Activated CD8-positive, alpha-beta memory T cell treated with anti-CD3 and anti-CD28 coated beads, Interleukin-2, amount 50 U/mL, for 24 hours (primary cell): ENCODE data around the gene NUDT8.
"Not testable (repeated sequence)": the region's sequence is repeated elsewhere in the genome, so short reads cannot be mapped to it uniquely, and the experiment has no call there.

Source experiments
- DNase-seq: peaks from one replicate; pipeline ENCODE4 v3.0.0-alpha.2; 2020; ENCODE audit errors: extremely low read depth

Gene NUDT8

DNA sequence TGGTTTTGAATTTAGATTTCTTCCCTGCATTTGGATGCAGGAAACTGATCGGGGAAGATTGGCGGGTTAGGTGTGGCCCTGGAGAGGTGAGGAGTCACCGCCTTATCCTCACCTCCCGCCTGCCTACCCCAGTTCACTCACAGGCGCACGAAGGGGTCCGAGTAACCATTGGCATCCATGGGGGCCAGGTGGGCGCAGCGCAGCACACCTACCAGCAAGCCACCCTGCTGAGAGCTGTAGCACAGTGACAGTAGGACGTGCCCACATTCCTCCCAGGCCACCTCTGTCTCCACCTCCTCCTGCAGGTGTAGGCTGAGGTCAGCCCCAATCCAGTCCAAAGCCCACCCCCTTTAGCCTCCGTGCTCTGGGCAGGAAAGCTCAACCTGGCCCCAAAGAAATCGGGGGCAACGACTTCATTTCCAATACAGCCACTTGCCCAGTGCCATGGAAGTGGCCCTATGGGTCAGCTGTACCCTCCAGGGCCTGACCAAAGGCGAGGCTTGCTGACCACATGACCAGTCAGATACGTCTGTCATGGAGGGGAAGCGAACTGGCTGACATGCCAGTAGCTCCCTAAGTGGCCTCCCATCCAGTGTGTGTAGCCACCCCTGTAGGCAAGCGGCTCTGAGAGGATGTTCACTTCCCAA, 16.3 kb downstream of the NUDT8 start:
- DNase-seq: no peak

DNA sequence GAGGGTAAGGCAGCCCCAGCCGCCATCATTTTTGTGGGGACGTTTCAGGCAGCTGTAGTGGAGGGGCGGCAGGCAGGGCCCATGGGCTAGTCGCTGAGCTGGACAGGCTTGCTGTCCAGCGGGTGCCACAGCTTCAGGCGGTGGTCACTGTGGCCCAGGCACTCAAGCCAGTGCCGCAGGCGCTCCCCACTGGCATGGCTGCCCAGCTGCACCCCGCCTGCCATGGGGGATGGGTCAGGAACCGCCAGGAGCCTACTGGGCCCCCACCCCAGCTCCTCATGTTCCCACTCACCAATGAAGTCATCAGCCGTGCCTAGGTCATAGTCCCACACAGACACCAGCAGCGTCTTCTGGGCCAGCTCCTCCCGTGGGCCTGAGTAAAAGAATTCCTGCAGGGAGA, 17.0 kb downstream of the NUDT8 start:
- DNase-seq: no peak

DNA sequence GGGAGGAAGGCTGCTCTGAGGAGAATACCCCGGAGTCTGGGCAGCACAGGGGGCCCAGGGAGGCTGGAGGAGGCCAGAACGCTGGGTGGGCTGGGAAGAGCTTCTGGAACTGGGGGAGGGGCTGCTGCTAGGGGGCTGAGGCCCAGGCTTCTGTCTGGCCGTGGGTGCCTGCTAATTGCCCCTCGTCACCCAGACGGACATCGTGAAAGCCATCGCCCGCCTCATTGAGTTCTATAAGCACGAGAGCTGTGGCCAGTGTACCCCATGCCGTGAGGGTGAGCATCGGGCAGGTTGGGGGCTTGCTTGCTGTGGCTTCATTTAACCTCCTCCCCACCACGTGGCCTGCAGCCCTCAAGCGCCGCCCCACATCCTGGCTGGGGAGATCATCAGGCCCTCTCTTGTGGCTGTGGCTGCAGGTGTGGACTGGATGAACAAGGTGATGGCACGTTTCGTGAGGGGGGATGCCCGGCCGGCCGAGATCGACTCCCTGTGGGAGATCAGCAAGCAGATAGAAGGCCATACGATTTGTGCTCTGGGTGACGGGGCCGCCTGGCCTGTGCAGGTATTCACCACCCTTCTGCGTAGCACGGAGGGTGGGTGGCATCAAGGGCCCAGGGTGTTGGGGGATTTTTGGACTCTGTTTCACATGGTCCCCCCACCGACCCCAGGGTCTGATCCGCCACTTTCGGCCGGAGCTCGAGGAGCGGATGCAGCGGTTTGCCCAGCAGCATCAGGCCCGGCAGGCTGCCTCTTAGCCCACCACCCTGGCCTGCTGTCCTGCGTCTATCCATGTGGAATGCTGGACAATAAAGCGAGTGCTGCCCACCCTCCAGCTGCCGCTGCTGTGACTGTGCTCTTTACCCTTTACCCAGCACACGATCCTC, 17.8 kb downstream of the NUDT8 start:
- no peak for DNase-seq

DNA sequence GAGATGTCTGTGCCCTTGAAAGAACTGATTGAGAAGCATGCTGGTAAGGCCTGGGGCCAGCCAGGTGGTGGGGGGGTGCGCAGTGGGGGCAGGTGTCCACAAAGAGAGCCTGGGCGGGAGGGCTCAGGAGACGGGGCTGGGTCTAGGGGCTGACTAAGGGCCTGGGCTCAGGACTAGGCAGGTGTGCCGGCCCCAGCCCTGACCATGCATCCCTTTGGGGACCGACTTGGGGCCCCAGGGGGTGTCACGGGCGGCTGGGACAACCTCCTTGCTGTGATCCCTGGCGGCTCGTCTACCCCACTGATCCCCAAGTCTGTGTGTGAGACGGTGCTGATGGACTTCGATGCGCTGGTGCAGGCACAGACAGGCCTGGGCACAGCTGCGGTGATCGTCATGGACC, 18.6 kb downstream of the NUDT8 start:
- no peak for DNase-seq

DNA sequence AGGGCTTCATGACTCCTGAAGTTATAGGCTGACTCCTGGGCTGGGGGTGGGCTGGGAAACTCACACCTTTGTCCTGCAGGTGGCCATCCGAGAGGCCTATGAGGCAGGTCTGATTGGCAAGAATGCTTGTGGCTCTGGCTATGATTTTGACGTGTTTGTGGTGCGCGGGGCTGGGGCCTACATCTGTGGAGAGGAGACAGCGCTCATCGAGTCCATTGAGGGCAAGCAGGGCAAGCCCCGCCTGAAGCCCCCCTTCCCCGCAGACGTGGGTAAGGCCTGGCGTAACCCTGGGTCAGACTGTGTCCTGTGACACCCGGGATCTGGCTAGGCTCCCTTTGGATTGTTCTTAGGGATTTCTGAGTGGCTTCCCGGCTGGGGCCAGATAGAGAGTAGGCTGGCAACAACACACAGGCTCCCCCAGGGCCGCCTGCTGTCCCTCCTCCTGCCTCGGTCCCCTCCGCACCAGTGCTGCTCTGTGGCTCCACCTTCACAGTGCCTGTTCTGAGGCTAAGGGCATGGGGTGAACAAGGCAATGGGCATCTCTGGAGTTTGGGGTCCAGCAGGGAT, 19.4 kb downstream of the NUDT8 start:
- DNase-seq: no peak

DNA sequence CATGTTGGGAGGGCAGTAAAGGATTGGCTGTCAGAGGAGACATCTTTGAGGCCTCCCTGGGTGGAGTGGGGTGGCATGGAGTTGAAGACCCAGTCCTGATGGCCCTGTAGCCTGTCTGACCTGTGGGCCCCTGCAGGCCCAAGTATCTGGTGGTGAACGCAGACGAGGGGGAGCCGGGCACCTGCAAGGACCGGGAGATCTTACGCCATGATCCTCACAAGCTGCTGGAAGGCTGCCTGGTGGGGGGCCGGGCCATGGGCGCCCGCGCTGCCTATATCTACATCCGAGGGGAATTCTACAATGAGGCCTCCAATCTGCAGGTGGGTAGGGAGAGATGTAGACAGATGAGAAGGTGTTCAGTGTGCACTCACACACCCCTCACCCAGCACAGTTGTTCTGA, 20.4 kb downstream of the NUDT8 start:
- no peak for DNase-seq

DNA sequence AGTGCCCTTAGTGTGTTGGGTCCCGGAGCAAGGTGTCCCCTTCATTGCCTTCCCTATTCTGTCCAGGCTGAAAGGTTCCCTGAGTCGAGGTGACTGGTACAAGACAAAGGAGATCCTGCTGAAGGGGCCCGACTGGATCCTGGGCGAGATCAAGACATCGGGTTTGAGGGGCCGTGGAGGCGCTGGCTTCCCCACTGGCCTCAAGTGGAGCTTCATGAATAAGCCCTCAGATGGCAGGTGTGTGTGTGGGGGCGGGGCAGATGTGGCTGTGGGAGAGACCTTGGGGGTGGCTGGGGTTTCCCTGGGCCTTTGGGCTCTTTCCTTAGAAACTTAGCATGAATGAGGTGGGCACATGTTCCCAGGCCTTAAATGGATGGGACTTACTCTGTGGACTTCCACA, 21.3 kb downstream of the NUDT8 start:
- no peak for DNase-seq

DNA sequence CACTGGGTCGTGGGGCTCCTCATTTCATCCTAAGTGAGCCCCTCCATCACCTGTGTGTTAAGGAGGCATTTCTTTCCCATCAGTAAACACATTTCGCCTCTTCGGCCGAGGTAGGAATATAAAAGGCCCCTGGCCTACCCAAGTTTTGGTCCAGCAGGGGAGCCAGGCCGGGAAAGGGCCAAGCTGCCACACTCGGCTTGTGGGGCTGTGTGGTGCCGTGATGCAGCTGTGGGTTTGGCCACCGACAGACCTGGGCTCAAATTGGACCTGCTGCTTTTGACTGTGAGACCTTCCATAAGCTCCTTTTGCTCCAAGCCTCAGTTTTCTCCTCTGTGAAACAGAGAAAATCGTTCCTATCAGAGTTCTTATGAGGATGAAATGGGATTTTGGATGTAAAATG, 22.2 kb downstream of the NUDT8 start:
- no peak for DNase-seq

DNA sequence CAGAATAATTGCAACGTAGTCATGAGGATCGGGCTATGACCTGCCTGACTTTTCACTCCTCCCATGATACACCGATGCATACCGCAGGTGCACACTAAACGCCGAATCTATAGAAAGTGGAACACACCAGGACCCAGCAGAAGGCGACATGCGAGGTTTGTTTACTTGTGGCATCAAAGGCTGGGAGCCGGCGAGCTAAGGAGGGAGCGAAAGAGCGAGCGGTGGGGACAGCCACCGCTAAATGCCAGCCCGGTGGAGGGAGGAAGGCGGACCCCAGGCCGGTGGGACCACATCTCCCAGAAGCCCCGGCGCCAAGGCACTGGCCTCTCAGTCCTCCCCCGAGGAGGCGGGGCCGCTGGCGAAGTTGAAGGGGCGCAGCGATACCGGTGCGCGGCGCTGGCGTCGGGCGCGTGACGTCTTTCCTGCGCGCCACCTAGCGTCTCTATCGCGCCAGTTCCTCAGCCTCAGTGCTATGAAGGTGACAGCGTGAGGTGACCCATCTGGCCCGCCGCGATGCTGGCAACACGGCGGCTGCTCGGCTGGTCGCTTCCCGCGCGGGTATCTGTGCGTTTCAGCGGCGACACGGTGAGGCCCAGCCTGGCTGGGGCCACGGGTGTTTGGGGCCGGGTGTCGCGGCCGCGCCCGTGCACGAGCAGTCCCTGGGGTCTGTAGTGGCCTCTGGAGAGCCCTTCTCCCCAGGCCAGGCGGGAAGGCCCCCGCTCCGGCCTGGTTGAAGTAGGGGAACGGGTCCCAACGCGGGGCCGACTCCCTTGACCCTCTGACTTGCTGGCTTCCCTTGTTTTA, 23.0 kb downstream of the NUDT8 start, which contains the start of gene NDUFV1:
Gene NDUFV1 (plus strand): TSS at position 445 of the 804 bp plus-strand sequence. CDS start 69 bp downstream, at position 514.
- peak; percentile 89 for DNase-seq

DNA sequence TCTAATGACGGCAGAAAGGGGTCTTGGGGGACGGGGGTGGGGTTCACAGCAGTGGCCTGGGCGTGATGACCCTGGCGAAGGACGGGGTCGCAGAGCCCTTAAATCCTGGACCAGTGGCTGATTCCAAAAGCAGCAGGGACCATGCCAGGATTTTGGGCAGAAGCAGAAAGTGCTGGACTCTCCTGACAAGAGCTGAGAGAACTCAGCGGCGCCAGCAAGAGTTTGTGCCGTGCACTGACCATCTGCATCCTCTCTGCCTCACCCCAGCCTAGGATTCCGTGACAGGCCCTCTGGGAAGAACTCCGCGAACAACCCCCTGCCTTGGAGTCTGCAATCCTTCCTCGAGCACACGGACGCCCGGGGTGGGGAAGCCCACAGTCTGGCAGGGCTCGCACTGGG, 23.6 kb downstream of the NUDT8 start:
- DNase-seq: no peak

DNA sequence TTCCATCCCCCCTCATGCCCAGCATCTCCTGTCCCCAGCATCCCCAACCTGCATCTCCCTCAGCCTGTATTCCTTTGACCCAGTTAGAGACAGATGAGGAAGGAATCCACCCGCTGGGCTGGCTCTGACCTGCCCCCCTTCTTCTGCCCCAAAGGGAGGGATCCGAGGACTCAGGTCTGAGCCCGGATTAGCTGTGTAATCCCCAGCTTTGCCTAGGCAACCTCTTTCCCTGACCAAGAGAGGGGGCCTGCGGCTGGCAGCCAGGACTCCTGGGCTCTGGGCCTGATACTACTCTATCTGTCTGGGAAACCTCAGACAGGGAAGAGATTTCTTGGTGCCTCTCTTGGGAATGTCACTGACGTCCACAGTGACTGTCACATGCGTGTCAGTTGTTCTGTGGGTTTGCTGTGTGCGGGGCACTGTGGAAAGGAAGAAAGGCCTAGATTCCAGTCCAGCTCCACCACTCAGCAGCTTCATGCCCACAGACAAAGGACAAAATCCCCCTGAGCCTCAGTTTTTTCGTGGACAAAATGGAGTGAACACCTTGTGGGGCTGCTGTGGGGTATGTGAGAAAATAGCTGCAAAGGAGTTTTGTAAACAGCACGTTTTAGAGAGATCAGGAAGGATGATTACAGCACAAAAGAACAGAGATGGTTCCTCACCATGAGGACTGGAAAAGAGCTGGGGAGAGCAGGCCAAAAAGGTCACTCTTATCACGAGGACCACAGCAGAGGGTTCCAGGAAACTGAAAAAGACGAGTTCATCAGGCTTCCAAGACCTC, 24.3 kb downstream of the NUDT8 start:
- DNase-seq: no peak

DNA sequence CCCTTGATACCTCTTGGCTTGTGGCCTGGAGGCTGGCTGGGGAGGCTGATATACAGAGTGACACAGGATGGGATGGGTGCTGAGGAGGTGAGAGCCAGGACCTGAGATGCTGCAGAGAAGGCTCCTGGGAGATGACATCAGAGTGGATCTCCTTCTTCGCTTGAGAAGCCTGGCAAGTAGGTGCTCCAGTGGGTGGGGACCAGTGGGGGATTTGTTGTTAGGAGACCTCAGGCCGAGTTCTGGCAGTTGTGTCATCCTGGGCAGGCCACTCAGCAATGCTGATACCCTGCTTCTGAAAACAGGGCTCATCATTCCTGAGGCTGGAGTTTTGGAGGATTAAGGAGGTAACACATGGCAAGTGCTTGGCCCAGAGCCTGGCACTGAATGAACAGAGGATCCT, 24.9 kb downstream of the NUDT8 start:
- no peak for DNase-seq

DNA sequence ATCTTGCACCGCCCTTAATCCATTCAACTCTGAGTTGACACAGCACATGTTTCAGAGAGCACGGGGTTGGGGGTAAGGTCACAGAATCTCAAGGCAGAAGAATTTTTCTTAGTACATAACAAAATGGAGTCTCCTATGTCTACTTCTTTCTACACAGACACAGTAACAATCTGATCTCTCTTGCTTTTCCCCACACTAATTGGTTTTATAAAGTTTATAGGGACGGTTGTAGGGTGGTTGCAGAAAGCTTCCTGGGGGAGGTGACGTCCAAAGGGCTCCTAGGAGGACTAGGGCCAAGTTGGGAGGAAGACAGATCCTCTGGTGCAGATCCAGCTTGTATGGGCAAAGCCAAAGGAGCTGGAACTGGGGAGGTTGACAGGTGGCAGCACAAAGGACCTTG, 25.6 kb downstream of the NUDT8 start:
- not testable (repeated sequence) for DNase-seq

DNA sequence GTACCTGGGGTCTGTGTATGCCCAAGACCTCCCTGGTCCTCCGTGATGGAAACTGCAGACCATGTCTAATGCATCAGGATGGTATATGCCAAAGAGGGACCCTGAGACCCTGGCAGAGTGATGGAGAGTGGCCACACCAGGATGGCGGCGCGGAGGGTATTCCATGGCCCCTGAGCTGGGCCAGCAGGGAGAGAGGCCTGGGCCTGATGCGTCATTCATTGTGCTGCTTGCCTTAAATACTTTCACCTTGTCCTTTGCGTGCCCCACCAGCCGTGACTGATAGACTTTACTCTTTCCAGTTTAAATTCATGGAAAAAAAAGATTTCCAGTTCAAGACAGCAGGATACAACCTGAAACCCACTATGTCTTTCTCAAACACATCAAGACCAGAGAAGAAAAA, 28.6 kb downstream of the NUDT8 start:
- no peak for DNase-seq

DNA sequence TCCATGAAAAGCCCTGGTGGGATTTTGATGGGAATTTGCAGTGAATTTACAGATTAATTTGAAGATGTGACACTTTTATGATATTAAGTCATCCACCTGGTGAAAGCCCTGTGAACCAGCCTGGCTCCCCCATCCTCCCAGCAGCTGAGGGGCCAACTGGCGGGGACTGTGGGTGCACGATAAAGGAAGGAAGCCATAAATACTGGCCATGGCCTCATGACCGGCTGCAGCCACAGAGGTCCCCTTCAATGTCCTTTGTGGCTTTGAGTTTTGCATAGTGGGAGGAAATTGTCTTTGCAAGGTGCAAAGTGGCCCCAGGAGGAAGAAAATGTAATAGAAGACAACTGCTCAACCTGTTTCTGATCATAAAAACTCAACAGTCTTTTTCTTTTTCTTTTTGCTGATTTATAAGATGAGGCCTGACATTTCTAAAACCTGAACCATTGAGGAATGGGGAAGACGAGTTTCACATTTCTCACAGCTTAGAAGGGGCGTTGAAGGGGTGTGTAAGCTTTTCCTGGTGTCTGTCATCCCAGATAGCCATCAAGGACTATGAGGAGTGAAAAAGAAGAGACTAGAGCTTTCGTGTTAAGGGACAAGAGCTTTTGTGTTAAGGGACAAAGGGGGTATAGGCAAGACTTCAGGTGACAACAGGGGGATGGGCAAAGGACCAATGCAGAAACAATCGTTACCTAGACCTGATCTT, 29.3 kb downstream of the NUDT8 start:
- DNase-seq: no peak

DNA sequence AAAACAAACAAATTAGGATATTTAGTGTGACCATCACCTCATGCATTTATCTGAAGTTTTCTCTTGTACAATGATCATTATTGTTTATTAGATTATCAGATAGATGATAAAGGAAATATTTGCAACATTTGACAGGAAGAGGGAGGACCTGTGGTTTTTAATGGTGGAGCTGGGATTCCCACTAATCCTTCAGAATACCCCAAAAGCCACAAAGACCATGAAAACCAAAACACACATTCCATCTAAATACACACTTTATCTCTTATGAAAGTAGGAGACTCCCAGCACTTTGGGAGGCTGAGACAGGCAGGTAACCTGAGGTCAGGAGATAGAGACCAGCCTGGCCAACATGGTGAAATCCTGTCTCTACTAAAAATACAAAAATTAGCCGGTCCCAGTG, 30.6 kb downstream of the NUDT8 start:
- DNase-seq: no peak

DNA sequence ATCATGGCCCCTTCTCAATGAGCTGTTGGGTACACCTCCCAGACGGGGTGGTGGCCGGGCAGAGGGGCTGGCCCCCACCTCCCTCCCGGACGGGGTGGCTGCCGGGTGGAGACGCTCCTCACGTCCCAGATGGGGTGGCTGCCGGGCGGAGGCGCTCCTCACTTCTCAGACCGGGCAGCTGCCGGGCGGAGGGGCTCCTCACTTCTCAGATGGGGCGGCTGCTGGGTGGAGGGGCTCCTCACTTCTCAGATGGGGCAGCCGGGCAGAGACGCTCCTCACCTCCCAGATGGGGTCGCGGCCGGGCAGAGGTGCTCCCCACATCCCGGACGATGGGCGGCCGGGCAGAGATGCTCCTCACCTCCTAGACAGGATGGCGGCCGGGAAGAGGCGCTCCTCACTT, 31.8 kb downstream of the NUDT8 start:
- DNase-seq: not testable (repeated sequence)

DNA sequence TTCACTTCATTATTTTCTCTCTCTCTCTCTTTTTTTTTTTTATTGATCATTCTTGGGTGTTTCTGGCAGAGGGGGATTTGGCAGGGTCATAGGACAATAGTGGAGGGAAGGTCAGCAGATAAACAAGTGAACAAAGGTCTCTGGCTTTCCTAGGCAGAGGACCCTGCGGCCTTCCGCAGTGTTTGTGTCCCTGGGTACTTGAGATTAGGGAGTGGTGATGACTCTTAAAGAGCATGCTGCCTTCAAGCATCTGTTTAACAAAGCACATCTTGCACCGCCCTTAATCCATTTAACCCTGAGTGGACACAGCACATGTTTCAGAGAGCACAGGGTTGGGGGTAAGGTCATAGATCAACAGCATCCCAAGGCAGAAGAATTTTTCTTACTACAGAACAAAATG, 32.3 kb downstream of the NUDT8 start:
- DNase-seq: not testable (repeated sequence)

DNA sequence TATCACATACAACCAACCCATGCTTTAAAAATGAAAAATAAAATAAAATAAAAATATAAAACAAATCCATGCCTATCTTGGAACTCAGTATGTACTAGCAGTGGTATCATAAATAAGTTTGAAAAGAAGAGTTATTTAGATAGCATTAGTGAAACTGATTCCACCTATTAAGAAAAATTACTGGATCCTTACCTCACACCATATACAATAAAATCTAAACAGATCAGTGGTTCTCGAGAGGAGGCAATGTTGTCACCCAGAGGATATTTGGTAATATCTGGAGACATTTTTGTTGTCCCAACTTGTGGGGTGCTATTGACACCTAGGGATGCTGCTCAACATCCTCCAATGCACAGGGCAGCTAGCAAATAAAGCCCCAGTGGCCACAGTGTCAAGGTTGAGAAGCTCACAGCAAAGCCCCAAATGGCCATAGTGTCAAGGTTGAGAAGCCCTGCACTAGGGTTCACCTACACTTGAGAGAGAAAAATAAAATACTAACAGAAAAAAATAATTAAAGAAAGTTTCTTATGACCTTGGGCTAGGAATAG, 32.9 kb downstream of the NUDT8 start:
- no peak for DNase-seq

DNA sequence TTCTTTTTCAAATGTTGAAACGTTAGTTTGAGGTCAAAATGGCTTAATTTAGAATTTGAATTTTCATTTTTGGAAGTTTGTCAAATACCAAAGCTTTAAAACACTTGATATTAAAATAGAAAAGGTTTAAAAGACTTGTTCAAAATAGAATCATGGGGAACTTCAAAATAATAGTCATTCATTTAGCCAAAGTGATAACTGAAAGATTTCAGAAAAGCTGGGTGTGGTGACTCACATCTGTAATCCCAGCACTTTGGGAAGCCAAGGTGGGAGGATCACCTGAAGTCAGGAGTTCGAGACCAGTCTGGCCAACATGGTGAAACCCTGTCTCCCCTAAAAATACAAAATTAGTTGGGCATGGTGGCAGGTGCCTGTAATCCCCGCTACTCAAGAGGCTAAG, 35.3 kb downstream of the NUDT8 start:
- DNase-seq: no peak

DNA sequence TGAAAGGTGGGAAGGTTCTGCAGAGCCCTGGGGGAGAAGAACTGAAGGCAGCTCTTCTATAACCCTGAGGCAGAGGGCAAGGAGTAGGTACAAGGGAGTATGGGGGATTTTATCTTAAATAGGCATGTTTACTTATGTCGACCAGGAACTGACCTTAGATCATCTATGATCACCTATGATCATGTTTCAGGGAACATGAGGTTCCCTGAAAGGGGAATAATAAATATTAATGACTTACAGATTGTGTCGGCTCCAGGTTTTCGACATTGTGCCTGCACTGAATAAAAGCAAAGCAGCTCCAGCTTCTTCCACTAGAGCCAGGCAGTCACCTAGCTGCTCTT, 36.2 kb downstream of the NUDT8 start:
- no peak for DNase-seq
